Measurements from ENCODE around the gene IQCH. TPM values are rescaled to one million over a fixed set of nuclear protein-coding genes. Genes with fewer than 3 reads are reported as not detected.
A peak's percentile ranks its signal among the peaks of the same experiment; 100 is the strongest.

The IQCH gene
- total and polyA plus RNA-seq, 2 experiments from 2014 or later, result 1.7 to 4.6 TPM

DNA sequence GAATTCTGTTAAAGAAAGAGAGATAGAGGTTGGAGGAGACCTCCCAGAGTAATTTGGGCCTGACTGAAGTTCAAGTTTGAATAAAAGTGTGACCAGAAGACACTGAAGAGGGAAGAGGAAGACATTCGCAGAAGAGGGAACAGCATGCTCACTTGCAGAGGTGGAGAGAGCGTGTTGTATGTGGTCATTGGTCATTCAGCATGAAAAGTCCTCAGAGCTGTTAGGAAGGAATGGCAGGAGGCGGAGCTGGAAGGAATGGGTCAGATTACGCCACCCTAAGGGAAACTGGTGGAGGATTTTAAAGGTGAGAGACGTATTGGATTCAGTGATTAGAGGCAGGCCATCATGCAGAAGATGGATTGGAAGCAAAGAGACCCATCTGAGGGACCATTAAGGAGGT, 41.6 kb downstream of the IQCH start:
- Mint-ChIP-seq H3K4me1 (peaks cover 10% of the 10 kb centered on the region), H3K36me3 (ENCODE audit: low read depth) (no peaks in the 10 kb centered on the region), H3K27me3 (ENCODE audit: insufficient read depth, low read depth, poor library complexity) (no peaks in the 10 kb centered on the region), H3K27ac (no peak overlapping the region), H3K9me3 (no peaks in the 10 kb centered on the region), H3K4me3 (no peak overlapping the region)
- no peaks in the 10 kb centered on the region for H4K20me1 ChIP-seq (replicated peaks; ENCODE audit: insufficient read depth)
- peaks cover 8% of the 10 kb centered on the region for H3K4me1 ChIP-seq (ENCODE audit: insufficient read depth)
- no peak overlapping the region for H3K27ac ChIP-seq (ENCODE audit: low read depth)
- H3K36me3 ChIP-seq (ENCODE audit: insufficient read depth), result no peaks in the 10 kb centered on the region
- H3K4me2 ChIP-seq, result peak overlapping the region; percentile 6
- no peaks in the 10 kb centered on the region for H3K9me2 ChIP-seq (ENCODE audit: insufficient read depth)
- H3K27me3 ChIP-seq (ENCODE audit: insufficient read depth), result no peaks in the 10 kb centered on the region
- DNase-seq (ENCODE audit: low spot score) (peak; percentile 61), ATAC-seq (peak; percentile 95)
- TF ChIP-seq EZH2 (IDR thresholded peaks at IDR 0.05; ENCODE audit: low read depth, unreplicated experiment), result no peak
- TF ChIP-seq ZNF331 (CRISPR knock-in tag; IDR thresholded peaks at IDR 0.05; ENCODE audit: low read depth), result no peak
- TF ChIP-seq ZNF114 (CRISPR knock-in tag; IDR thresholded peaks at IDR 0.05), result no peak
- TF ChIP-seq ETS1 (IDR thresholded peaks at IDR 0.05), result no peak
- TF ChIP-seq ZNF462 (CRISPR knock-in tag; IDR thresholded peaks at IDR 0.05), result no peak
- TF ChIP-seq REST (IDR thresholded peaks at IDR 0.05; ENCODE audit: unreplicated experiment), result no peak
- TF ChIP-seq NANOG (IDR thresholded peaks at IDR 0.05; ENCODE audit: borderline replicate concordance), result no peak
- TF ChIP-seq, protein P1, sequence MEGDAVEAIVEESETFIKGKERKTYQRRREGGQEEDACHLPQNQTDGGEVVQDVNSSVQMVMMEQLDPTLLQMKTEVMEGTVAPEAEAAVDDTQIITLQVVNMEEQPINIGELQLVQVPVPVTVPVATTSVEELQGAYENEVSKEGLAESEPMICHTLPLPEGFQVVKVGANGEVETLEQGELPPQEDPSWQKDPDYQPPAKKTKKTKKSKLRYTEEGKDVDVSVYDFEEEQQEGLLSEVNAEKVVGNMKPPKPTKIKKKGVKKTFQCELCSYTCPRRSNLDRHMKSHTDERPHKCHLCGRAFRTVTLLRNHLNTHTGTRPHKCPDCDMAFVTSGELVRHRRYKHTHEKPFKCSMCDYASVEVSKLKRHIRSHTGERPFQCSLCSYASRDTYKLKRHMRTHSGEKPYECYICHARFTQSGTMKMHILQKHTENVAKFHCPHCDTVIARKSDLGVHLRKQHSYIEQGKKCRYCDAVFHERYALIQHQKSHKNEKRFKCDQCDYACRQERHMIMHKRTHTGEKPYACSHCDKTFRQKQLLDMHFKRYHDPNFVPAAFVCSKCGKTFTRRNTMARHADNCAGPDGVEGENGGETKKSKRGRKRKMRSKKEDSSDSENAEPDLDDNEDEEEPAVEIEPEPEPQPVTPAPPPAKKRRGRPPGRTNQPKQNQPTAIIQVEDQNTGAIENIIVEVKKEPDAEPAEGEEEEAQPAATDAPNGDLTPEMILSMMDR (conservative IDR thresholded peaks at IDR 0.05; ENCODE audit: low read depth in 2 of 2), result no peak
- H3K4me3 ChIP-seq, result no peak overlapping the region
- peak overlapping the region; percentile 5; the same call in 1 of the 2 replicates for H2AFZ ChIP-seq
- no peaks in the 10 kb centered on the region for H3K79me2 ChIP-seq (replicated peaks; ENCODE audit: insufficient read depth)
- H3F3A ChIP-seq (replicated peaks; ENCODE audit: low read depth), result no peaks in the 10 kb centered on the region
